HCT116 (cell line): ENCODE measurements around the gene INTU. TPM values are rescaled to one million over a fixed set of nuclear protein-coding genes. Genes with fewer than 3 reads are reported as not detected.

Experiments
- ATAC-seq: fragments of 200-7000 bp; cut with Tn5 transposase; 2 replicates; pipeline ENCODE4 v1.9.1; 2020; ENCODE audit warnings: mild to moderate bottlenecking, moderate library complexity
- BruUV-seq: library from RNA; stranded (reverse); fragments of 400-500 nt; replicated peaks from 2 replicates; lab custom pipeline; 2021; lab: Mats Ljungman, UMichigan
- CTCF ChIA-PET: fragments of 300-600 bp; sonication (Branson Sonifier 250); formaldehyde crosslinking; loops from one replicate; lab custom pipeline; 2021; ENCODE audit warnings: antibody characterized with exemption; lab: Charles Lee
- POLR2A ChIA-PET: fragments of 300-600, 350-600 bp; sonication (Branson Sonifier 250); formaldehyde crosslinking; loops from one replicate; lab custom pipeline; 2021; ENCODE audit warnings: antibody characterized with exemption; lab: Charles Lee
- RAD21 ChIA-PET, 2 experiments: fragments of 300-600 bp; sonication (Branson Sonifier 250); formaldehyde crosslinking; loops; one replicate each; lab custom pipeline; 2023; ENCODE audit warnings: low total read pairs in 2 of 2; ENCODE audit not compliant: uncharacterized antibody in 2 of 2, unreplicated experiment in 2 of 2, low non-redundant PET in 1 of 2; lab: Charles Lee
- DNase-seq: peaks from one replicate; pipeline ENCODE4 v3.0.0-alpha.2; 2010; ENCODE audit warnings: low read depth, low spot score
- H2AFZ ChIP-seq: fragments of 200-600 bp; shearing (Covaris generic), sonication (generic); 2 replicates; pipeline ENCODE4 v1.6.1; 2017; ENCODE audit warnings: low read depth, mixed run types, mixed read lengths, antibody characterized with exemption, low read length; ENCODE audit not compliant: poor library complexity, severe bottlenecking
- H3K27ac ChIP-seq: 2 replicates; pipeline ENCODE4 v1.5.1; 2012; ENCODE audit warnings: low read depth, low read length
- H3K27me3 ChIP-seq: fragments of 200-600 bp; sonication (generic); 2 replicates; pipeline ENCODE4 v1.6.1; 2016; ENCODE audit warnings: mixed run types, low read length, mixed read lengths; ENCODE audit not compliant: insufficient read depth
- H3K36me3 ChIP-seq, 2 experiments: fragments of 200-500 bp in 1 of 2; fragments of 200-600 bp in 1 of 2; sonication (Bioruptor generic) in 1 of 2; sonication (generic) in 1 of 2; 2 replicates each; pipeline versions ENCODE4 v1.5.1 to v1.6.1; 2014 to 2016; ENCODE audit warnings: low read length in 2 of 2, inconsistent platforms in 1 of 2, mixed read lengths in 1 of 2, mixed run types in 1 of 2; ENCODE audit not compliant: insufficient read depth in 2 of 2, control insufficient read depth in 1 of 2
- H3K4me1 ChIP-seq, 2 experiments: fragments of 200-600 bp in 1 of 2; sonication (generic) in 1 of 2; 2 replicates each; pipeline versions ENCODE4 v1.5.1 to v1.6.1; 2012 to 2017; ENCODE audit warnings: low read length in 2 of 2, inconsistent platforms in 1 of 2, mild to moderate bottlenecking in 1 of 2, mixed read lengths in 1 of 2, mixed run types in 1 of 2, moderate library complexity in 1 of 2; ENCODE audit not compliant: insufficient read depth in 2 of 2, control insufficient read depth in 1 of 2
- H3K4me2 ChIP-seq: fragments of 200-600 bp; sonication (generic); 2 replicates; pipeline ENCODE4 v1.6.1; 2017; ENCODE audit warnings: mixed run types, low read length, mixed read lengths
- H3K4me3 ChIP-seq, 2 experiments: fragments of 200-600 bp in 1 of 2; sonication (generic) in 1 of 2; replicated peaks in 1 of 2; 2 replicates each; pipeline ENCODE4 v1.5.1; 2011 to 2016; ENCODE audit warnings: low read length in 2 of 2, control low read depth in 1 of 2, low read depth in 1 of 2, mild to moderate bottlenecking in 1 of 2, mixed read lengths in 1 of 2, mixed run types in 1 of 2
- H3K79me2 ChIP-seq: fragments of 200-600 bp; sonication (generic); 2 replicates; pipeline ENCODE4 v1.6.1; 2017; ENCODE audit warnings: mild to moderate bottlenecking, mixed run types, low read length, moderate library complexity, mixed read lengths; ENCODE audit not compliant: insufficient read depth
- H3K9ac ChIP-seq: fragments of 200-600 bp; sonication (generic); 2 replicates; pipeline ENCODE4 v1.6.1; 2016; ENCODE audit warnings: low read length, mixed read lengths
- H3K9me2 ChIP-seq: fragments of 200-600 bp; sonication (generic), shearing (Covaris generic); 2 replicates; pipeline ENCODE4 v1.6.1; 2017; ENCODE audit warnings: mixed run types, mild to moderate bottlenecking, moderate library complexity; ENCODE audit not compliant: insufficient read depth
- H3K9me3 ChIP-seq, 2 experiments: fragments of 200-500 bp in 1 of 2; fragments of 200-600 bp in 1 of 2; sonication (Bioruptor generic) in 1 of 2; sonication (generic) in 1 of 2; 2 replicates each; pipeline ENCODE4 v1.6.1; 2014 to 2017; ENCODE audit warnings: low read length in 2 of 2, mixed read lengths in 2 of 2, inconsistent platforms in 1 of 2, low read depth in 1 of 2, mild to moderate bottlenecking in 1 of 2, mixed run types in 1 of 2, moderate library complexity in 1 of 2; ENCODE audit not compliant: control insufficient read depth in 1 of 2, insufficient read depth in 1 of 2
- H4K20me1 ChIP-seq: fragments of 200-600 bp; sonication (generic), shearing (Covaris generic); 2 replicates; pipeline ENCODE4 v1.6.1; 2017; ENCODE audit warnings: mixed run types, mild to moderate bottlenecking, moderate library complexity; ENCODE audit not compliant: insufficient read depth
- CBX3 ChIP-seq: IDR thresholded peaks from 2 replicates; pipeline ENCODE4 v1.6.1; 2012; ENCODE audit warnings: low read depth
- CEBPB ChIP-seq: IDR thresholded peaks from 2 replicates; pipeline ENCODE4 v1.6.1; 2012; ENCODE audit warnings: low read depth
- EGR1 ChIP-seq: IDR thresholded peaks from 2 replicates; pipeline ENCODE4 v1.6.1; 2012; ENCODE audit warnings: low read depth
- ELF1 ChIP-seq: IDR thresholded peaks from 2 replicates; pipeline ENCODE4 v1.6.1; 2012; ENCODE audit warnings: low read depth, borderline replicate concordance
- EZH2 ChIP-seq: fragments of 200-600 bp; sonication (generic); IDR thresholded peaks from 2 replicates; pipeline ENCODE4 v1.6.1; 2017; ENCODE audit warnings: antibody characterized with exemption, mixed run types
- EZH2phosphoT487 ChIP-seq: fragments of 200-600 bp; IDR thresholded peaks from 2 replicates; pipeline ENCODE4 v1.6.1; 2018; ENCODE audit warnings: antibody characterized with exemption, borderline replicate concordance
- FOSL1 ChIP-seq: IDR thresholded peaks from 2 replicates; pipeline ENCODE4 v1.6.1; 2012; ENCODE audit warnings: low read depth
- JUND ChIP-seq: IDR thresholded peaks from 2 replicates; pipeline ENCODE4 v1.6.1; 2012
- POLR2AphosphoS5 ChIP-seq: IDR thresholded peaks from 2 replicates; pipeline ENCODE4 v1.6.1; 2011; ENCODE audit warnings: mild to moderate bottlenecking, low read depth, low read length, moderate library complexity
- RAD21 ChIP-seq: IDR thresholded peaks from 2 replicates; pipeline ENCODE4 v1.6.1; 2012; ENCODE audit warnings: low read depth, mild to moderate bottlenecking
- SIN3A ChIP-seq: IDR thresholded peaks from 2 replicates; pipeline ENCODE4 v1.6.1; 2012; ENCODE audit warnings: low read depth
- SRF ChIP-seq: IDR thresholded peaks from 2 replicates; pipeline ENCODE4 v1.6.1; 2012; ENCODE audit warnings: low read depth
- TCF7L2 ChIP-seq: IDR thresholded peaks from 2 replicates; pipeline ENCODE4 v1.7.0; 2011; ENCODE audit warnings: borderline replicate concordance, inconsistent platforms; ENCODE audit not compliant: insufficient read depth, insufficient read length; ENCODE audit errors: extremely low read depth
- YY1 ChIP-seq: IDR thresholded peaks from 2 replicates; pipeline ENCODE4 v1.6.1; 2011; ENCODE audit warnings: low read length, low read depth, moderate library complexity, mild to moderate bottlenecking; ENCODE audit not compliant: insufficient replicate concordance; ENCODE audit errors: extremely low read depth
- ZFX ChIP-seq: fragments of 450-650 bp; IDR thresholded peaks from 2 replicates; pipeline ENCODE4 v1.6.1; 2017
- ZNF274 ChIP-seq: fragments of 200-500 bp; sonication (Bioruptor generic); IDR thresholded peaks from 2 replicates; pipeline ENCODE4 v1.6.1; 2014; ENCODE audit warnings: mild to moderate bottlenecking, low read depth, low read length, inconsistent platforms
- intact Hi-C: fragments of 100-400 bp; cut with micrococcal nuclease; formaldehyde crosslinking; loops from 2 replicates; pipeline ENCODE4 v1.10.0; 2022
- total RNA-seq: library from RNA; stranded (reverse); gene quantifications from one replicate; pipeline ENCODE4 v1.2.1, GENCODE V29; 2021; ENCODE audit not compliant: unreplicated experiment
- TF ChIP-seq, protein P1 (sequence below): IDR thresholded peaks from 2 replicates; pipeline ENCODE4 v1.6.1; 2012
- TF ChIP-seq, protein P2 (sequence below): IDR thresholded peaks from 2 replicates; pipeline ENCODE4 v1.6.1; 2012; ENCODE audit warnings: low read depth

Gene INTU
- total RNA-seq, 1 experiment from 2014 or later, result 12.0 TPM

DNA sequence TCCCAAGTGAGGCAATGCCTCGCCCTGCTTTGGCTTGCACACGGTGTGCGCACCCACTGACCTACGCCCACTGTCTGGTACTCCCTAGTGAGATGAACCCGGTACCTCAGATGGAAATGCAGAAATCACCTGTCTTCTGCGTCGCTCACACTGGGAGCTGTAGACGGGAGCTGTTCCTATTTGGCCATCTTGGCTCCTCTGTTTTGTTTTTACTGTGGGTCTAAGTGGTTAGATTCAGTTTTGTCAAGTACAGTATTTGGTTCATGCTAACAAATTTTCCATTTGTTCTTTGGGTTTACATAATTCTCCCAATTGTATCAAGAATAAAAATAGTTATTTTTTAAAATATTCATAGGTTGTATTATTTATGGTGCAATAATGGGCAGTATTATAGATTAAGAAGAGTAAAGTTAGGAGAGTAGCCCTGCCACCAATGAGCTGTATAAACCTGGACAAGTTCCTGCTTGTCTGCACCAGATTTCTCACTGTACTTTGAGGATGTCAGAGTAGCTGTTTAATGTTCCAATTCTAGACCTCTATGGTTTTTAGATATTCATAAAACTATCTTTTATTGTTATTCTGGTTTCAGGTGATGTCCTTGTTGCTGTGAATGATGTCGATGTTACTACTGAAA is 23.4 kb downstream of the INTU start (continued):
- TF ChIP-seq POLR2AphosphoS5, result no peak
- no peak for TF ChIP-seq ZFX
- no peak for TF ChIP-seq JUND
- TF ChIP-seq EZH2, result no peak
- TF ChIP-seq SRF, result no peak

GRCh38 chr4:127660284-127660885 is 27.6 kb downstream of the INTU start:
- Histone ChIP-seq H3K4me3 (no peak overlapping the region), H3K27ac (no peak overlapping the region)
- POLR2A ChIA-PET, result no interaction called here

More at GRCh38 chr4:127660284-127660885, 27.6 kb downstream of the INTU start:
- intact Hi-C loops, result no loop called here
- no TSS peak for BruUV-seq
- H3K9me3 ChIP-seq, result no peaks in the 10 kb centered on the region
- TF ChIP-seq, protein P1, sequence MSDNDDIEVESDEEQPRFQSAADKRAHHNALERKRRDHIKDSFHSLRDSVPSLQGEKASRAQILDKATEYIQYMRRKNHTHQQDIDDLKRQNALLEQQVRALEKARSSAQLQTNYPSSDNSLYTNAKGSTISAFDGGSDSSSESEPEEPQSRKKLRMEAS, result no peak
- TF ChIP-seq FOSL1 (no peak), EZH2 (no peak), ELF1 (no peak), SIN3A (no peak), EZH2phosphoT487 (no peak), CBX3 (no peak), RAD21 (no peak), POLR2AphosphoS5 (no peak), SRF (no peak), JUND (no peak), TCF7L2 (no peak), EGR1 (no peak), YY1 (no peak), CEBPB (no peak), ZNF274 (no peak)
- TF ChIP-seq, protein P2, sequence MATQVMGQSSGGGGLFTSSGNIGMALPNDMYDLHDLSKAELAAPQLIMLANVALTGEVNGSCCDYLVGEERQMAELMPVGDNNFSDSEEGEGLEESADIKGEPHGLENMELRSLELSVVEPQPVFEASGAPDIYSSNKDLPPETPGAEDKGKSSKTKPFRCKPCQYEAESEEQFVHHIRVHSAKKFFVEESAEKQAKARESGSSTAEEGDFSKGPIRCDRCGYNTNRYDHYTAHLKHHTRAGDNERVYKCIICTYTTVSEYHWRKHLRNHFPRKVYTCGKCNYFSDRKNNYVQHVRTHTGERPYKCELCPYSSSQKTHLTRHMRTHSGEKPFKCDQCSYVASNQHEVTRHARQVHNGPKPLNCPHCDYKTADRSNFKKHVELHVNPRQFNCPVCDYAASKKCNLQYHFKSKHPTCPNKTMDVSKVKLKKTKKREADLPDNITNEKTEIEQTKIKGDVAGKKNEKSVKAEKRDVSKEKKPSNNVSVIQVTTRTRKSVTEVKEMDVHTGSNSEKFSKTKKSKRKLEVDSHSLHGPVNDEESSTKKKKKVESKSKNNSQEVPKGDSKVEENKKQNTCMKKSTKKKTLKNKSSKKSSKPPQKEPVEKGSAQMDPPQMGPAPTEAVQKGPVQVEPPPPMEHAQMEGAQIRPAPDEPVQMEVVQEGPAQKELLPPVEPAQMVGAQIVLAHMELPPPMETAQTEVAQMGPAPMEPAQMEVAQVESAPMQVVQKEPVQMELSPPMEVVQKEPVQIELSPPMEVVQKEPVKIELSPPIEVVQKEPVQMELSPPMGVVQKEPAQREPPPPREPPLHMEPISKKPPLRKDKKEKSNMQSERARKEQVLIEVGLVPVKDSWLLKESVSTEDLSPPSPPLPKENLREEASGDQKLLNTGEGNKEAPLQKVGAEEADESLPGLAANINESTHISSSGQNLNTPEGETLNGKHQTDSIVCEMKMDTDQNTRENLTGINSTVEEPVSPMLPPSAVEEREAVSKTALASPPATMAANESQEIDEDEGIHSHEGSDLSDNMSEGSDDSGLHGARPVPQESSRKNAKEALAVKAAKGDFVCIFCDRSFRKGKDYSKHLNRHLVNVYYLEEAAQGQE, result no peak
- H3K27me3 ChIP-seq, result no peaks in the 10 kb centered on the region
- no peaks in the 10 kb centered on the region for H4K20me1 ChIP-seq
- ChIA-PET CTCF (no interaction called here), RAD21 (no interaction called here)
- H2AFZ ChIP-seq, result no peak overlapping the region
- no peaks in the 10 kb centered on the region for H3K36me3 ChIP-seq
- DNase-seq (no peak), ATAC-seq (no peak)
- no peak overlapping the region for H3K9ac ChIP-seq
- H3K4me2 ChIP-seq, result no peak overlapping the region
- H3K4me1 ChIP-seq, result no peaks in the 10 kb centered on the region
- H3K79me2 ChIP-seq, result no peaks in the 10 kb centered on the region
- H3K9me2 ChIP-seq, result no peaks in the 10 kb centered on the region
